ENCODE results near the gene DHRSX. TPM values are rescaled to one million over a fixed set of nuclear protein-coding genes. Genes with fewer than 3 reads are reported as not detected.

Gene DHRSX
- total RNA-seq, 4 donors from 2014 or later = 8.2 to 35.7 (median 16.1) TPM

GRCh38 chrX:2262668-2263055 is 238.1 kb downstream of the DHRSX start:
- DNase-seq (ENCODE audit: low spot score in 2 of 2) = peak in 1 of 2 donors; percentile 47
- no peak for TF ChIP-seq EP300 (IDR thresholded peaks at IDR 0.05)
- no peak for TF ChIP-seq POLR2A (IDR thresholded peaks at IDR 0.05)
- no peak for TF ChIP-seq POLR2AphosphoS5 (IDR thresholded peaks at IDR 0.05)
- TF ChIP-seq CTCF (IDR thresholded peaks at IDR 0.05) = no peak
- Histone ChIP-seq H3K36me3 (peaks cover 23% of the 10 kb centered on the region), H3K27ac (no peak overlapping the region), H3K9me3 (no peaks in the 10 kb centered on the region), H3K27me3 (no peaks in the 10 kb centered on the region), H3K4me1 (peaks cover 5% of the 10 kb centered on the region), H3K4me3 (no peak overlapping the region)
- WGBS = 70% methylated on average over 12 of the region's 13 CpGs

- no peak overlapping the region for H3K4me3 ChIP-seq
- peaks cover 5% of the 10 kb centered on the region for H3K4me1 ChIP-seq
- no peaks in the 10 kb centered on the region for H3K9me3 ChIP-seq
- peak; percentile 24 to 61 for DNase-seq (ENCODE audit: low spot score in 2 of 2)
- WGBS = 67% methylated on average over 13 of the region's 20 CpGs
- H3K27me3 ChIP-seq = no peaks in the 10 kb centered on the region
- no peak for TF ChIP-seq POLR2A (IDR thresholded peaks at IDR 0.05)
- no peak for TF ChIP-seq POLR2AphosphoS5 (IDR thresholded peaks at IDR 0.05)
- TF ChIP-seq CTCF (IDR thresholded peaks at IDR 0.05) = no peak
- TF ChIP-seq EP300 (IDR thresholded peaks at IDR 0.05) = no peak
- peaks cover 22% of the 10 kb centered on the region for H3K36me3 ChIP-seq
- no peak overlapping the region for H3K27ac ChIP-seq
These were observed 238.7 kb downstream of the DHRSX start for GRCh38 chrX:2261831-2262667.

- DNase-seq (ENCODE audit: low spot score in 2 of 2) = no peak
- Histone ChIP-seq H3K9me3 (no peaks in the 10 kb centered on the region), H3K4me1 (no peaks in the 10 kb centered on the region), H3K36me3 (no peaks in the 10 kb centered on the region), H3K27ac (no peak overlapping the region), H3K4me3 (no peak overlapping the region), H3K27me3 (no peaks in the 10 kb centered on the region)
- TF ChIP-seq EP300 (IDR thresholded peaks at IDR 0.05) (no peak), POLR2A (IDR thresholded peaks at IDR 0.05) (no peak), CTCF (IDR thresholded peaks at IDR 0.05) (no peak), POLR2AphosphoS5 (IDR thresholded peaks at IDR 0.05) (no peak)
- 86% methylated on average over 12 of the region's 12 CpGs for WGBS
These were observed 248.3 kb downstream of the DHRSX start for GRCh38 chrX:2252331-2253065.

- no peaks in the 10 kb centered on the region for H3K36me3 ChIP-seq
- H3K4me3 ChIP-seq = no peak overlapping the region
- no peak overlapping the region for H3K27ac ChIP-seq
- TF ChIP-seq EP300 (IDR thresholded peaks at IDR 0.05) (no peak), POLR2AphosphoS5 (IDR thresholded peaks at IDR 0.05) (no peak), CTCF (IDR thresholded peaks at IDR 0.05) (no peak), POLR2A (IDR thresholded peaks at IDR 0.05) (no peak)
- WGBS = 78% methylated on average over 5 of the region's 5 CpGs
- DNase-seq (ENCODE audit: low spot score in 2 of 2) = no peak
- H3K27me3 ChIP-seq = no peaks in the 10 kb centered on the region
- no peaks in the 10 kb centered on the region for H3K9me3 ChIP-seq
- no peaks in the 10 kb centered on the region for H3K4me1 ChIP-seq
These were observed 249.6 kb downstream of the DHRSX start for GRCh38 chrX:2251211-2251610.

GRCh38 chrX:2243913-2244460 is 256.8 kb downstream of the DHRSX start:
- Histone ChIP-seq H3K9me3 (no peaks in the 10 kb centered on the region), H3K4me3 (no peak overlapping the region), H3K36me3 (peaks cover 16% of the 10 kb centered on the region), H3K27me3 (no peaks in the 10 kb centered on the region), H3K27ac (no peak overlapping the region), H3K4me1 (no peaks in the 10 kb centered on the region)
- no peak for DNase-seq (ENCODE audit: low spot score in 2 of 2)
- 67% methylated on average over 12 of the region's 12 CpGs for WGBS
- TF ChIP-seq POLR2AphosphoS5 (IDR thresholded peaks at IDR 0.05) (no peak), CTCF (IDR thresholded peaks at IDR 0.05) (no peak), POLR2A (IDR thresholded peaks at IDR 0.05) (no peak), EP300 (IDR thresholded peaks at IDR 0.05) (no peak)
